Panc1 (cell line): ENCODE results near the gene EML1. TPM values are rescaled to one million over a fixed set of nuclear protein-coding genes. Genes with fewer than 3 reads are reported as not detected.

Source experiments
- ATAC-seq: fragments of 200-7000 bp; cut with Tn5 transposase; 2 replicates; pipeline ENCODE4 v1.9.1; 2020; ENCODE audit warnings: mild to moderate bottlenecking, moderate library complexity
- BruUV-seq: library from RNA; stranded (reverse); fragments of 400-500 nt; replicated peaks from 2 replicates; lab custom pipeline; 2021; lab: Mats Ljungman, UMichigan
- CTCF ChIA-PET: fragments of 300-600 bp; sonication (Branson Sonifier 250); formaldehyde crosslinking; loops from one replicate; lab custom pipeline; 2022; ENCODE audit warnings: antibody characterized with exemption; lab: Charles Lee
- POLR2A ChIA-PET: fragments of 300-600 bp; sonication (Branson Sonifier 250); formaldehyde crosslinking; loops from one replicate; lab custom pipeline; 2022; ENCODE audit warnings: antibody characterized with exemption; lab: Charles Lee
- DNase-seq: peaks from one replicate; pipeline ENCODE4 v3.0.0-alpha.2; 2010; ENCODE audit warnings: low read depth, low spot score
- H3K27ac ChIP-seq: 2 replicates; pipeline ENCODE4 v1.5.1; 2011; ENCODE audit warnings: mild to moderate bottlenecking, low read length, inconsistent platforms
- H3K27me3 ChIP-seq: fragments of 200-500 bp; sonication (Bioruptor generic); 2 replicates; pipeline ENCODE4 v1.6.0; 2014; ENCODE audit warnings: low read length, inconsistent platforms; ENCODE audit not compliant: control insufficient read depth, insufficient read depth
- H3K36me3 ChIP-seq: fragments of 200-500 bp; sonication (Bioruptor generic); 2 replicates; pipeline ENCODE4 v1.5.1; 2014; ENCODE audit warnings: inconsistent platforms, mild to moderate bottlenecking, low read length, moderate library complexity; ENCODE audit not compliant: control insufficient read depth, insufficient read depth
- H3K4me1 ChIP-seq: 2 replicates; pipeline ENCODE4 v1.5.1; 2011; ENCODE audit warnings: inconsistent platforms, mild to moderate bottlenecking, low read length, moderate library complexity; ENCODE audit not compliant: control insufficient read depth, insufficient read depth
- H3K4me3 ChIP-seq, 2 experiments: 2 replicates each; pipeline ENCODE4 v1.5.1; 2011 to 2012; ENCODE audit warnings: low read depth in 2 of 2, low read length in 2 of 2, mild to moderate bottlenecking in 2 of 2, inconsistent platforms in 1 of 2, moderate library complexity in 1 of 2
- H3K9me3 ChIP-seq: fragments of 200-500 bp; sonication (Bioruptor generic); 2 replicates; pipeline ENCODE4 v1.5.1; 2014; ENCODE audit warnings: low read depth, mild to moderate bottlenecking, inconsistent platforms, low read length, moderate library complexity; ENCODE audit not compliant: control insufficient read depth, insufficient read depth
- CTCF ChIP-seq: fragments of 450-650 bp; IDR thresholded peaks from 2 replicates; pipeline ENCODE4 v1.5.1; 2017; ENCODE audit warnings: mild to moderate bottlenecking
- POLR2AphosphoS5 ChIP-seq: IDR thresholded peaks from 2 replicates; pipeline ENCODE4 v1.6.1; 2012; ENCODE audit warnings: mild to moderate bottlenecking, low read depth, low read length, moderate library complexity
- REST ChIP-seq, 2 experiments: IDR thresholded peaks; 2 replicates each; pipeline ENCODE4 v1.6.1; 2011 to 2012; ENCODE audit warnings: low read depth in 2 of 2, control low read depth in 1 of 2, low read length in 1 of 2, mild to moderate bottlenecking in 1 of 2, moderate library complexity in 1 of 2; ENCODE audit not compliant: insufficient read depth in 1 of 2
- SIN3A ChIP-seq: IDR thresholded peaks from 2 replicates; pipeline ENCODE4 v1.6.1; 2012; ENCODE audit warnings: low read depth, mild to moderate bottlenecking, low read length, moderate library complexity, borderline replicate concordance; ENCODE audit not compliant: insufficient read depth
- TCF7L2 ChIP-seq: IDR thresholded peaks from 2 replicates; pipeline ENCODE4 v1.6.1; 2011; ENCODE audit warnings: mild to moderate bottlenecking, low read depth, low read length, inconsistent platforms
- in situ Hi-C: cut with HindIII; loops from 2 replicates; pipeline ENCODE4 v1.10.0; 2016; ENCODE audit warnings: low sequenced_read_pairs, low pct_unique_long_range_greater_than_20kb
- intact Hi-C: fragments of 100-400 bp; cut with micrococcal nuclease; formaldehyde crosslinking; loops from one replicate; pipeline ENCODE4 v1.10.0; 2022; ENCODE audit not compliant: unreplicated experiment
- total RNA-seq: library from RNA; stranded (reverse); gene quantifications from one replicate; pipeline ENCODE4 v1.2.1, GENCODE V29; 2021; ENCODE audit not compliant: unreplicated experiment

The EML1 gene
- total RNA-seq, 1 experiment from 2014 or later, result 35.3 TPM

- ChIA-PET CTCF (no interaction called here), POLR2A (no interaction called here)
- Histone ChIP-seq H3K27me3 (no peaks in the 10 kb centered on the region), H3K4me3 (no peak overlapping the region), H3K4me1 (no peaks in the 10 kb centered on the region), H3K27ac (no peak overlapping the region), H3K36me3 (no peaks in the 10 kb centered on the region), H3K9me3 (no peaks in the 10 kb centered on the region)
- in situ Hi-C loops, result no loop called here
- DNase-seq (no peak), ATAC-seq (no peak)
- intact Hi-C loops, result loop anchor here (10.0 kb wide), 1 partner anchor 86 kb away; the partner anchor contains the start of gene EML1
- TF ChIP-seq SIN3A (no peak), CTCF (no peak)
- no TSS peak for BruUV-seq
Observed at GRCh38 chr14:99880651-99881420, 87.6 kb downstream of the EML1 start.

- no peak overlapping the region for H3K4me3 ChIP-seq
Observed at GRCh38 chr14:99883866-99884650, 90.8 kb downstream of the EML1 start.

More at GRCh38 chr14:99883866-99884650, 90.8 kb downstream of the EML1 start:
- Histone ChIP-seq H3K9me3 (no peaks in the 10 kb centered on the region), H3K27me3 (no peaks in the 10 kb centered on the region), H3K36me3 (no peaks in the 10 kb centered on the region), H3K4me1 (no peaks in the 10 kb centered on the region), H3K27ac (no peak overlapping the region)
- TF ChIP-seq SIN3A (no peak), TCF7L2 (no peak), REST (IDR thresholded peaks at IDR 0.05; ENCODE audit: insufficient read depth in 1 of 2, low read depth in 2 of 2, low read length in 1 of 2) (no peak), POLR2AphosphoS5 (no peak), CTCF (no peak)
- CTCF ChIA-PET, result no interaction called here
- BruUV-seq, result no TSS peak
- DNase-seq (no peak), ATAC-seq (no peak)
- intact Hi-C loops, result loop anchor here (2.0 to 10.0 kb wide), 2 partner anchors 89 to 153 kb away; partner anchors contain the start of gene EML1
- POLR2A ChIA-PET, result no interaction called here
- in situ Hi-C loops, result no loop called here
